Measurements from ENCODE around the gene KIF7.
"Not testable (repeated sequence)": the region's sequence is repeated elsewhere in the genome, so short reads cannot be mapped to it uniquely, and the experiment has no call there.

GRCh38 chr15:89689930-89690275 is 34.6 kb upstream of the KIF7 start:
- TF ChIP-seq, protein P1, sequence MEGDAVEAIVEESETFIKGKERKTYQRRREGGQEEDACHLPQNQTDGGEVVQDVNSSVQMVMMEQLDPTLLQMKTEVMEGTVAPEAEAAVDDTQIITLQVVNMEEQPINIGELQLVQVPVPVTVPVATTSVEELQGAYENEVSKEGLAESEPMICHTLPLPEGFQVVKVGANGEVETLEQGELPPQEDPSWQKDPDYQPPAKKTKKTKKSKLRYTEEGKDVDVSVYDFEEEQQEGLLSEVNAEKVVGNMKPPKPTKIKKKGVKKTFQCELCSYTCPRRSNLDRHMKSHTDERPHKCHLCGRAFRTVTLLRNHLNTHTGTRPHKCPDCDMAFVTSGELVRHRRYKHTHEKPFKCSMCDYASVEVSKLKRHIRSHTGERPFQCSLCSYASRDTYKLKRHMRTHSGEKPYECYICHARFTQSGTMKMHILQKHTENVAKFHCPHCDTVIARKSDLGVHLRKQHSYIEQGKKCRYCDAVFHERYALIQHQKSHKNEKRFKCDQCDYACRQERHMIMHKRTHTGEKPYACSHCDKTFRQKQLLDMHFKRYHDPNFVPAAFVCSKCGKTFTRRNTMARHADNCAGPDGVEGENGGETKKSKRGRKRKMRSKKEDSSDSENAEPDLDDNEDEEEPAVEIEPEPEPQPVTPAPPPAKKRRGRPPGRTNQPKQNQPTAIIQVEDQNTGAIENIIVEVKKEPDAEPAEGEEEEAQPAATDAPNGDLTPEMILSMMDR (IDR thresholded peaks at IDR 0.05), result not testable (repeated sequence)
- not testable (repeated sequence) for TF ChIP-seq POLR2A (IDR thresholded peaks at IDR 0.05)
